ENCODE measurements around the gene TNK2. TPM values are rescaled to one million over a fixed set of nuclear protein-coding genes. Genes with fewer than 3 reads are reported as not detected.

TNK2 gene
- total RNA-seq, 6 experiments from 2014 or later = 12.6 to 52.5 (median 25.3) TPM

- Histone ChIP-seq H3K4me1 (peaks cover 0 to 31% (median 9%) of the 10 kb centered on the region in 4 donors), H3K9me3 (no peaks in the 10 kb centered on the region), H3K36me3 (no peaks in the 10 kb centered on the region), H3K27me3 (no peaks in the 10 kb centered on the region), H3K27ac (no peak overlapping the region), H3K4me3 (no peak overlapping the region)
- no peak for TF ChIP-seq POLR2A (IDR thresholded peaks at IDR 0.05)
- TF ChIP-seq CTCF (IDR thresholded peaks at IDR 0.05) = peak in 2 of 4 donors; percentile 56 to 61
- intact Hi-C loops (cut with DNase I) = no loop called here
- ATAC-seq = peak in 2 of 4 donors; percentile 9 to 58
- 90% methylated on average over 5 of the region's 53 CpGs for WGBS (ENCODE audit: insufficient coverage, low coverage, low lambda C conversion rate, missing lambda C conversion rate)
- peak in 1 of 3 donors; percentile 62 for DNase-seq
Measured at GRCh38 chr3:195849322-195850074, 58.9 kb downstream of the TNK2 start.

DNA sequence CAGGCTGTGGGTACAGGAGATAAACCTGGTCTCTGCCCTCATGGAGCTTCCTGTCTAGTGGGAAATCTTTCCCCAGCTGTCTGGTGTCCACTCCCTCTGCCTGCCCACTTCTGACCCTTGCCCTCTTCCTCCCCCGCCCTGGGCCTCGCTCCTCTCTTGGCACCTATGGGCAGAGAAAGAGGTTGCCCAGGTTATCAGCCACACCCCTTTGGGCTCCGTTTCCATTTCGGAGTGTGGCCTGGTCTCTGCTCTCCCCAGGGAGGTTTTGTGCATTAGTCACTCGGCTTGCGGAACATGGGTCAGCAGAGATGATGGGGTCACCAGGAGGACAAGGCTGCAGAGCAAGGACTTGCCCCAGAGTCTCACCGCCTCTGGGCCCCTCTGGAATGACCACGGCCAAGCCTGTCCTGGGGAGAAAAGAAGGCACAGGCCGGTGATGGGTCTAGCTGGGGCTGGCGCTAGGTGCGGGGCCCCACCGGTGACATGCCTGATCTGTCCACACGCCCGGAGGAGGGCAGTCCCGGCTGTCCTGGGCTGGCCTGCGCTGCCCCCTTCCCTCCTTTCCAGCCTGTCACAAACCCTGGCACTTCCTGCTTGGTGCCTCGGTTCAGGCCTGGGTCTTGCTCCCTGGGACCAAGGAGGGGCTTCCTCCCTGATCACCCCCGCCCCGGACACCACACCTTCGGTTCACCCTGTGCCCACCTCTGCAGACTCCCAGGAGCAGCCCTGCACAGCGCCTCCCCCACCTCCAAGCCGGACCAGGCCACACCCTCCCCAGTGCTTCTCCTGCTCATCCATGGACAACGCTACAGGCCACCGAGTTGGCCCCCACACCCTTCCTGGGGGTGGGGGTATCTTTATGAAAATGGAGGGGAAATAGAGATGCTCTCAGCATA, 61.0 kb downstream of the TNK2 start:
- ATAC-seq (peak; percentile 74 to 85 (median 82)), DNase-seq (peak; percentile 85 to 89 (median 87))
- Histone ChIP-seq H3K27ac (peak overlapping the region in 1 of 3 donors; percentile 73), H3K27me3 (no peaks in the 10 kb centered on the region), H3K4me1 (peaks cover 0 to 23% (median 6%) of the 10 kb centered on the region in 4 donors), H3K36me3 (no peaks in the 10 kb centered on the region), H3K4me3 (no peak overlapping the region), H3K9me3 (no peaks in the 10 kb centered on the region)
- intact Hi-C loops (cut with DNase I) = no loop called here
- WGBS (ENCODE audit: insufficient coverage, low coverage, low lambda C conversion rate, missing lambda C conversion rate) = 36% methylated on average over 5 of the region's 24 CpGs
- TF ChIP-seq CTCF (IDR thresholded peaks at IDR 0.05) (peak in 1 of 4 donors; percentile 3), POLR2A (IDR thresholded peaks at IDR 0.05) (no peak)

DNA sequence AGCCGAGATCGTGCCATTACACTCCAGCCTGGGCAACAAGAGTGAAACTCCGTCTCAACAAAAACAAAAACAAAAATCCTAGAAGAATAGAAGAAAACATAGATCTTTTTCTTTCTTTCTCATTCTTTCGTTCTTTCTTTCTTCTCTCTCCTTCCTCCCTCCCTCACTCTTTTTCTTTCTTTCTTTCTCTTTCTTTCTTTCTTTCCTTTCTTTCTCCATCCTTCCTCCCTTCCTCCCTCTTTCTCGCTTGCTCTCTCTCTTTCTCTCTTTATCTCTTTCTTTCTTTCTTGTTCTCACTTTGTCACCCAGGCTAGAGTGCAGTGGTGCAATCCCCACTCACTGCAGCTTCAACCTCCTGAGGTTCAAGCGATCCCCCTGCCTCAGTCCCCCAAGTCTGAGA, 62.9 kb downstream of the TNK2 start:
- Histone ChIP-seq H3K27ac (no peak overlapping the region), H3K36me3 (no peaks in the 10 kb centered on the region), H3K4me3 (no peak overlapping the region), H3K27me3 (no peaks in the 10 kb centered on the region), H3K4me1 (peaks cover 0 to 8% (median 0%) of the 10 kb centered on the region in 4 donors), H3K9me3 (no peaks in the 10 kb centered on the region)
- intact Hi-C loops (cut with DNase I) = no loop called here
- ATAC-seq (no peak), DNase-seq (no peak)
- TF ChIP-seq POLR2A (IDR thresholded peaks at IDR 0.05) (no peak), CTCF (IDR thresholded peaks at IDR 0.05) (no peak)
- 88% methylated on average over 6 of the region's 6 CpGs for WGBS (ENCODE audit: insufficient coverage, low coverage, low lambda C conversion rate, missing lambda C conversion rate)

GRCh38 chr3:195844671-195845218, 63.6 kb downstream of the TNK2 start:
- DNase-seq (no peak), ATAC-seq (no peak)
- no peak for TF ChIP-seq POLR2A (IDR thresholded peaks at IDR 0.05)
- TF ChIP-seq CTCF (IDR thresholded peaks at IDR 0.05) = no peak
- Histone ChIP-seq H3K36me3 (no peaks in the 10 kb centered on the region), H3K9me3 (no peaks in the 10 kb centered on the region), H3K4me1 (peaks cover 0 to 8% (median 0%) of the 10 kb centered on the region in 4 donors), H3K27ac (no peak overlapping the region), H3K27me3 (no peaks in the 10 kb centered on the region), H3K4me3 (no peak overlapping the region)
- intact Hi-C loops (cut with DNase I) = no loop called here
- WGBS (ENCODE audit: insufficient coverage, low coverage, low lambda C conversion rate, missing lambda C conversion rate) = 80% methylated on average over 6 of the region's 7 CpGs
